WTC11 (cell line): Measurements from ENCODE around the gene S100A12. TPM values are rescaled to one million over a fixed set of nuclear protein-coding genes. Genes with fewer than 3 reads are reported as not detected.

ENCODE experiments used
- ATAC-seq: fragments of 200-7000 bp; cut with Tn5 transposase; 2 replicates; pipeline ENCODE4 v1.10.0; 2021; ENCODE audit warnings: mild to moderate bottlenecking, moderate library complexity
- CTCF ChIA-PET: fragments of 300-600 bp; sonication (Branson Sonifier 250); formaldehyde crosslinking; loops from one replicate; lab custom pipeline; 2021; ENCODE audit warnings: antibody characterized with exemption; lab: Charles Lee
- POLR2A ChIA-PET: fragments of 350-600 bp; sonication (Branson Sonifier 250); formaldehyde crosslinking; loops from one replicate; lab custom pipeline; 2021; ENCODE audit warnings: antibody characterized with exemption; lab: Charles Lee
- DNase-seq: peaks from one replicate; pipeline ENCODE4 v3.0.0; 2021; ENCODE audit warnings: low spot score
- H3K27ac Mint-ChIP-seq: 2 replicates; pipeline ENCODE4 v1.8.0; 2021; ENCODE audit warnings: mixed read lengths
- H3K27me3 Mint-ChIP-seq: 2 replicates; pipeline ENCODE4 v1.8.0; 2021; ENCODE audit warnings: low read depth, mild to moderate bottlenecking, moderate library complexity, mixed read lengths
- H3K36me3 Mint-ChIP-seq: 2 replicates; pipeline ENCODE4 v1.8.0; 2021; ENCODE audit warnings: mixed read lengths
- H3K4me1 Mint-ChIP-seq: 2 replicates; pipeline ENCODE4 v1.8.0; 2022; ENCODE audit warnings: mixed read lengths
- H3K4me3 Mint-ChIP-seq: 2 replicates; pipeline ENCODE4 v1.8.0; 2021; ENCODE audit warnings: mild to moderate bottlenecking, moderate library complexity, mixed read lengths
- H3K9me3 Mint-ChIP-seq: 2 replicates; pipeline ENCODE4 v1.8.0; 2021; ENCODE audit warnings: mixed read lengths
- ATF1 ChIP-seq: sonication (generic); formaldehyde crosslinking; IDR thresholded peaks from 2 replicates; pipeline ENCODE4 v1.8.1; 2023; ENCODE audit warnings: mild to moderate bottlenecking, moderate library complexity, missing genetic modification reagents
- ETV6 ChIP-seq: sonication (generic); formaldehyde crosslinking; IDR thresholded peaks from 2 replicates; pipeline ENCODE4 v1.8.1; 2022; ENCODE audit warnings: mild to moderate bottlenecking, missing genetic modification reagents
- FOXJ3 ChIP-seq: sonication (generic); formaldehyde crosslinking; IDR thresholded peaks from 2 replicates; pipeline ENCODE4 v1.9.0; 2021; ENCODE audit warnings: missing genetic modification reagents, mild to moderate bottlenecking, borderline replicate concordance
- FOXP1 ChIP-seq: sonication (generic); formaldehyde crosslinking; IDR thresholded peaks from 2 replicates; pipeline ENCODE4 v1.8.0; 2022; ENCODE audit warnings: missing genetic modification reagents, mild to moderate bottlenecking, moderate library complexity, borderline replicate concordance
- JAZF1 ChIP-seq: fragments of 250-450 bp; sonication (Bioruptor Pico); IDR thresholded peaks from 2 replicates; pipeline ENCODE4 v1.9.0; 2021; ENCODE audit warnings: moderate library complexity, mild to moderate bottlenecking, inconsistent platforms
- JUN ChIP-seq: sonication (generic); formaldehyde crosslinking; IDR thresholded peaks from 2 replicates; pipeline ENCODE4 v1.8.0; 2023; ENCODE audit warnings: mild to moderate bottlenecking, missing genetic modification reagents
- MXD4 ChIP-seq: fragments of 250-450 bp; sonication (Bioruptor Pico); IDR thresholded peaks from 2 replicates; pipeline ENCODE4 v1.8.0; 2021; ENCODE audit warnings: mild to moderate bottlenecking, moderate library complexity, borderline replicate concordance
- MYBL2 ChIP-seq: sonication (generic); formaldehyde crosslinking; IDR thresholded peaks from 2 replicates; pipeline ENCODE4 v1.8.1; 2023; ENCODE audit warnings: mild to moderate bottlenecking, moderate library complexity, missing genetic modification reagents
- NR1H2 ChIP-seq: sonication (generic); formaldehyde crosslinking; IDR thresholded peaks from 2 replicates; pipeline ENCODE4 v1.9.0; 2021; ENCODE audit warnings: mild to moderate bottlenecking, moderate library complexity, missing genetic modification reagents
- SMAD3 ChIP-seq: sonication (generic); formaldehyde crosslinking; IDR thresholded peaks from 2 replicates; pipeline ENCODE4 v1.8.0; 2022; ENCODE audit warnings: missing genetic modification reagents, mild to moderate bottlenecking, borderline replicate concordance
- TCF7 ChIP-seq: sonication (generic); formaldehyde crosslinking; IDR thresholded peaks from 2 replicates; pipeline ENCODE4 v1.8.0; 2022; ENCODE audit warnings: mild to moderate bottlenecking, low read depth, missing genetic modification reagents, moderate library complexity
- ZNF138 ChIP-seq: sonication (generic); formaldehyde crosslinking; conservative IDR thresholded peaks from 2 replicates; pipeline ENCODE4 v1.8.1; 2022; ENCODE audit warnings: mild to moderate bottlenecking, moderate library complexity, missing genetic modification reagents
- ZNF423 ChIP-seq: fragments of 250-450 bp; sonication (Bioruptor Pico); IDR thresholded peaks from 2 replicates; pipeline ENCODE4 v2.1.2; 2022; ENCODE audit warnings: mild to moderate bottlenecking, moderate library complexity
- ZNF671 ChIP-seq: fragments of 250-450 bp; sonication (Bioruptor Pico); IDR thresholded peaks from 2 replicates; pipeline ENCODE4 v1.8.0; 2021; ENCODE audit warnings: mild to moderate bottlenecking
- total RNA-seq: library from RNA; stranded (reverse); gene quantifications from 3 replicates; pipeline ENCODE4 v1.2.3, GENCODE V29; 2021
- TF ChIP-seq, protein P1 (sequence below): fragments of 250-450 bp; sonication (Bioruptor Pico); IDR thresholded peaks from 2 replicates; pipeline ENCODE4 v1.9.0; 2021; ENCODE audit warnings: mild to moderate bottlenecking
- TF ChIP-seq, protein P2 (sequence below): fragments of 200-600 bp; IDR thresholded peaks from 2 replicates; pipeline ENCODE4 v1.8.0; 2022; ENCODE audit warnings: antibody characterized with exemption
- TF ChIP-seq, protein P3 (sequence below): sonication (generic); formaldehyde crosslinking; IDR thresholded peaks from 2 replicates; pipeline ENCODE4 v1.8.0; 2022; ENCODE audit warnings: missing genetic modification reagents
- TF ChIP-seq, protein P4 (sequence below): sonication (generic); formaldehyde crosslinking; IDR thresholded peaks from 2 replicates; pipeline ENCODE4 v1.8.0; 2023; ENCODE audit warnings: missing genetic modification reagents, mild to moderate bottlenecking, borderline replicate concordance

The S100A12 gene
- total RNA-seq, 1 experiment from 2014 or later, result not detected

DNA sequence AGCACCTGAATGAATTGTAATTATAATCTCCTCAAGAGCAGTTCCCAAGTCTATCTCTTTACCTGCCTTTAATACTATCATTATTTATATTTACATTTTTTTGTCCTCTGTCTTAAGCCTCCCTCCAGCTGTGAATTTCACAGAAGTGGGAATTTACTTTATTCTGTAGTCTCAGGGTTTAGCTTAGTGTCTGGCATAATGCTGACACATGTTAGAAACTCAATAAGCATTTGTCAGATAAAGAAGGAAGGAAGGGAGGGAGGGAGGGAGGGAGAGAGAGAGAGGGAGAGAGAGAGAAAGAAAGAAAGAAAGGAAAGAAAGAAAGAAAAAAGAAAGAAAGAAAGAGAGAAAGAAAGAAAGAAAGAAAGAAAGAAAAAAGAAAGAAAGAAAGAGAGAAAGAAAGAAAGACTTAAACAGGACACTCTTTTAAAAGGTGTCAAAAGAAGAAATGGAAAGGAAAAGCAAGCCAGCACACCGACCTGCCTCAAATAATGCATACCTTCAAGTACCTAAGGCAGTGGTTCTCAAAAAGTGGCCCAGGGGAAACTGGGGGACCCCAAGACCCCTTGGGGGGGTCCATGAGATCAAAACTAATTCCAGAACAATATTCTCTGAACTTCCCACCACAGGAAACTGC, 25.0 kb downstream of the S100A12 start:
- peaks cover 3% of the 10 kb centered on the region; the same call in 1 of the 2 replicates for H3K4me1 Mint-ChIP-seq
- no peaks in the 10 kb centered on the region for H3K9me3 Mint-ChIP-seq
- H3K4me3 Mint-ChIP-seq, result no peak overlapping the region
- DNase-seq, result no peak
- H3K36me3 Mint-ChIP-seq, result no peaks in the 10 kb centered on the region
- TF ChIP-seq ZNF671 (CRISPR knock-in tag), result no peak
- ATAC-seq, result no peak
- H3K27ac Mint-ChIP-seq, result no peak overlapping the region
- ChIA-PET POLR2A (no interaction called here), CTCF (interaction anchor here (0.6 to 2.4 kb wide), 4 partner anchors 116 to 330 kb away, joined by 3 to 33 read pairs (median 4); no protein-coding TSS in a partner anchor)
- peaks cover 18% of the 10 kb centered on the region; the same call in 1 of the 2 replicates for H3K27me3 Mint-ChIP-seq

DNA sequence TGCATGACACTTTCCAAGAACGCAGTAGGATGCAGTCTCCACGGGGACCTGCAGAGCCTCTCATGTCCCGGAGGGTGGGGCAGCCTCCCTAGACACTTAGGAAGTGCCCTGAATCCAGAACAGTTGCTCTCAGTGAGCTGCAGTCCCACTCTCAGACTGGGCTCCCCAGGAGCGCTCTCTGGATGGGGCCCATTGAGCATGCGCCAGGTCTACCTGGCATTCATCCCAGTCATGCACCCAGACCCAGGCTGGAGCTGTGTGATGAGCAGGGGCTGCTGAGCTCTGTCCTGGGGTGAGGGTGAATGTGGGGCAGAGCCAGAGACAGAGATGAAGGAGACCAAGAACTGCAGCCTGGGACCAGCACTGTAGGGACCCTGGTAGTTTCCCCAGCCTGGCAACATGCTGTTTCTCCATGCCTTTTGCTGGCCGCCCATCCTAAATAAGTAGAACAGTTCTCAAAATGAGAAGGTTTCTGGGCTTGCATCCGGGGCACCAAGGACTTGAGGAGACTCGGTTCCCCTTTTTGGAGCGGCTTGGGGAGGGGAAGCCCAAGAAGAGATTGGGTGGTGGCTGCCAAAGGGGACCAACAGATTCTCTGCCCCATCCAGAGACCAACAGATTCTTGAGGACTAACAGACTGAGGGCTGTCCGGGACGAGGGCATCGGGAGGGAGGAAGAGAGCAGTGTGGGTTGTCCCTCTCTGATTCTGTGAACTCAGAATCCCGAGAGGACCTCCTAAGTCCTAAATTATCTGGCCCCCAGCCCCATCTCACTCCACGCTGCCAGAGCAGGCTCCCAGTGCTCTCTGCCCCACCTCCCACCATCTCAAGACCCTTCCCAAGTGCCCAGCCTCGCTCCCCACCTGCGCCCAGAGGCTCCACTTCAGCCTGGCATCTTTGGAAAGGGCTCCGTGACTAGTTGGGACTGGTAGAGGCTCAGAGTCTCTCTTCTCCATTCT, 25.8 kb downstream of the S100A12 start:
- Mint-ChIP-seq H3K27me3 (peaks cover 18% of the 10 kb centered on the region; the same call in 1 of the 2 replicates), H3K9me3 (no peaks in the 10 kb centered on the region), H3K4me1 (peaks cover 3% of the 10 kb centered on the region; the same call in 1 of the 2 replicates), H3K36me3 (no peaks in the 10 kb centered on the region), H3K4me3 (no peak overlapping the region), H3K27ac (no peak overlapping the region)
- POLR2A ChIA-PET, result no interaction called here
- no peak for DNase-seq
- CTCF ChIA-PET, result interaction anchor here (0.7 to 2.4 kb wide), 8 partner anchors 8 to 195 kb away, joined by 3 to 33 read pairs (median 4); partner anchors contain the start of gene S100A9
- ATAC-seq, result no peak
- TF ChIP-seq, protein P1, sequence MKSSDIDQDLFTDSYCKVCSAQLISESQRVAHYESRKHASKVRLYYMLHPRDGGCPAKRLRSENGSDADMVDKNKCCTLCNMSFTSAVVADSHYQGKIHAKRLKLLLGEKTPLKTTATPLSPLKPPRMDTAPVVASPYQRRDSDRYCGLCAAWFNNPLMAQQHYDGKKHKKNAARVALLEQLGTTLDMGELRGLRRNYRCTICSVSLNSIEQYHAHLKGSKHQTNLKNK, result no peak
- no peak for TF ChIP-seq MYBL2 (CRISPR knock-in tag)
- no peak for TF ChIP-seq SMAD3 (CRISPR knock-in tag)
- no peak for TF ChIP-seq ETV6
- no peak for TF ChIP-seq TCF7 (CRISPR knock-in tag)
- TF ChIP-seq ATF1 (CRISPR knock-in tag), result no peak
- TF ChIP-seq, protein P2, sequence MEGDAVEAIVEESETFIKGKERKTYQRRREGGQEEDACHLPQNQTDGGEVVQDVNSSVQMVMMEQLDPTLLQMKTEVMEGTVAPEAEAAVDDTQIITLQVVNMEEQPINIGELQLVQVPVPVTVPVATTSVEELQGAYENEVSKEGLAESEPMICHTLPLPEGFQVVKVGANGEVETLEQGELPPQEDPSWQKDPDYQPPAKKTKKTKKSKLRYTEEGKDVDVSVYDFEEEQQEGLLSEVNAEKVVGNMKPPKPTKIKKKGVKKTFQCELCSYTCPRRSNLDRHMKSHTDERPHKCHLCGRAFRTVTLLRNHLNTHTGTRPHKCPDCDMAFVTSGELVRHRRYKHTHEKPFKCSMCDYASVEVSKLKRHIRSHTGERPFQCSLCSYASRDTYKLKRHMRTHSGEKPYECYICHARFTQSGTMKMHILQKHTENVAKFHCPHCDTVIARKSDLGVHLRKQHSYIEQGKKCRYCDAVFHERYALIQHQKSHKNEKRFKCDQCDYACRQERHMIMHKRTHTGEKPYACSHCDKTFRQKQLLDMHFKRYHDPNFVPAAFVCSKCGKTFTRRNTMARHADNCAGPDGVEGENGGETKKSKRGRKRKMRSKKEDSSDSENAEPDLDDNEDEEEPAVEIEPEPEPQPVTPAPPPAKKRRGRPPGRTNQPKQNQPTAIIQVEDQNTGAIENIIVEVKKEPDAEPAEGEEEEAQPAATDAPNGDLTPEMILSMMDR, result no peak

DNA sequence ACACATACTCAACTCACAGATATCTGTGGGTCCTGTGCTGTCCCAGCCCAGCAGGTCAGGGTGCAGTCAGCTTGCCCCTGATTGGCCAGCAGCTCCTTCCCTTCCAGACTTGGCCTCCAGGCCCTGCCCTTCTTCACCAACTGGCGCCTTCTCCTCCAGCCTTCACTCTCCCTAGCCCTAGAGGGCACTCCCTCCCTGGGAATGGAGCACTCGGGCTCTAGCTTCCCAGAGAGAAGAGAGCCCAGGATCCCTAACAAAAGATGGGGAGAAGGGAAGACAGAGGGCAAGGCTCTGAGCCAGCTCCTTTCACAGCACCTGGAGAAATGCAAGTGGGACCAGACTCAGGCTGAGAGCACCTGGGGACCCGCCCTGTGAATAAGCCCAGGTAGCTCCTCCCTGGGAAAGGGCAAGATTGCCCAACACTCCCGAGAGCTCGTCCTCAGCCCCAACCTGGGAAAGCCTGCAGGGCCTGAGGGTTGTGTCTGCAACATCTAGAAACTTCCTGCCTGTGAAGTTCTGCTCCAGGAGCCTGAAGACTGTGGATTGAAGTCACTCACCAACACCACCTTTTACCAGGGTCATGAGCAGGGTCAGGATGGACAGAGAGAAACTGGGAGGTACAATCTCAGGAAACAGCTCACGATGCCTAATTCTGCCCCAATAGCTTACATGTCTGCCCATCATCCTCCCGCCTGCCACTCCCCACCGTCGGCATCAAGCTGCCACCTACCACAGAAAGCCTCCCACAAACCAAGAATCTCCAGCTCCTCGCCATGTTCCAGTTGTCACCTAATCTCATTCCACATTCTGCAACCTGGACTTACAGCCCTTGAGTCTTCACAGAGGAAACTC, 26.7 kb downstream of the S100A12 start, which contains the start of gene PGLYRP4:
PGLYRP4 (minus strand) TSS at position 331 of the 852 bp plus-strand sequence. CDS start 909 bp downstream, outside the sequence.
- DNase-seq (no peak), ATAC-seq (peak; percentile 82)
- no peaks in the 10 kb centered on the region for H3K36me3 Mint-ChIP-seq
- ChIA-PET POLR2A (no interaction called here), CTCF (interaction anchor here (0.6 to 2.4 kb wide), 15 partner anchors 9 to 310 kb away, joined by 3 to 33 read pairs (median 4); partner anchors contain the start of genes PGLYRP3, S100A9 and SNAPIN)
- H3K27ac Mint-ChIP-seq, result no peak within 1 kb of the TSS
- peaks cover 8% of the 10 kb centered on the region for H3K4me1 Mint-ChIP-seq
- H3K27me3 Mint-ChIP-seq, result peaks cover 20% of the 10 kb centered on the region
- no peaks in the 10 kb centered on the region for H3K9me3 Mint-ChIP-seq
- H3K4me3 Mint-ChIP-seq, result no peak within 1 kb of the TSS
- TF ChIP-seq, protein P3, sequence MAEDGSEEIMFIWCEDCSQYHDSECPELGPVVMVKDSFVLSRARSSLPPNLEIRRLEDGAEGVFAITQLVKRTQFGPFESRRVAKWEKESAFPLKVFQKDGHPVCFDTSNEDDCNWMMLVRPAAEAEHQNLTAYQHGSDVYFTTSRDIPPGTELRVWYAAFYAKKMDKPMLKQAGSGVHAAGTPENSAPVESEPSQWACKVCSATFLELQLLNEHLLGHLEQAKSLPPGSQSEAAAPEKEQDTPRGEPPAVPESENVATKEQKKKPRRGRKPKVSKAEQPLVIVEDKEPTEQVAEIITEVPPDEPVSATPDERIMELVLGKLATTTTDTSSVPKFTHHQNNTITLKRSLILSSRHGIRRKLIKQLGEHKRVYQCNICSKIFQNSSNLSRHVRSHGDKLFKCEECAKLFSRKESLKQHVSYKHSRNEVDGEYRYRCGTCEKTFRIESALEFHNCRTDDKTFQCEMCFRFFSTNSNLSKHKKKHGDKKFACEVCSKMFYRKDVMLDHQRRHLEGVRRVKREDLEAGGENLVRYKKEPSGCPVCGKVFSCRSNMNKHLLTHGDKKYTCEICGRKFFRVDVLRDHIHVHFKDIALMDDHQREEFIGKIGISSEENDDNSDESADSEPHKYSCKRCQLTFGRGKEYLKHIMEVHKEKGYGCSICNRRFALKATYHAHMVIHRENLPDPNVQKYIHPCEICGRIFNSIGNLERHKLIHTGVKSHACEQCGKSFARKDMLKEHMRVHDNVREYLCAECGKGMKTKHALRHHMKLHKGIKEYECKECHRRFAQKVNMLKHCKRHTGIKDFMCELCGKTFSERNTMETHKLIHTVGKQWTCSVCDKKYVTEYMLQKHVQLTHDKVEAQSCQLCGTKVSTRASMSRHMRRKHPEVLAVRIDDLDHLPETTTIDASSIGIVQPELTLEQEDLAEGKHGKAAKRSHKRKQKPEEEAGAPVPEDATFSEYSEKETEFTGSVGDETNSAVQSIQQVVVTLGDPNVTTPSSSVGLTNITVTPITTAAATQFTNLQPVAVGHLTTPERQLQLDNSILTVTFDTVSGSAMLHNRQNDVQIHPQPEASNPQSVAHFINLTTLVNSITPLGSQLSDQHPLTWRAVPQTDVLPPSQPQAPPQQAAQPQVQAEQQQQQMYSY (CRISPR knock-in tag), result no peak
- TF ChIP-seq JUN, result no peak
- no peak for TF ChIP-seq JAZF1 (CRISPR knock-in tag)
- no peak for TF ChIP-seq FOXP1 (CRISPR knock-in tag)
- TF ChIP-seq MXD4 (CRISPR knock-in tag), result no peak
- TF ChIP-seq NR1H2 (CRISPR knock-in tag), result no peak
- no peak for TF ChIP-seq ZNF423 (CRISPR knock-in tag)
- TF ChIP-seq, protein P4, sequence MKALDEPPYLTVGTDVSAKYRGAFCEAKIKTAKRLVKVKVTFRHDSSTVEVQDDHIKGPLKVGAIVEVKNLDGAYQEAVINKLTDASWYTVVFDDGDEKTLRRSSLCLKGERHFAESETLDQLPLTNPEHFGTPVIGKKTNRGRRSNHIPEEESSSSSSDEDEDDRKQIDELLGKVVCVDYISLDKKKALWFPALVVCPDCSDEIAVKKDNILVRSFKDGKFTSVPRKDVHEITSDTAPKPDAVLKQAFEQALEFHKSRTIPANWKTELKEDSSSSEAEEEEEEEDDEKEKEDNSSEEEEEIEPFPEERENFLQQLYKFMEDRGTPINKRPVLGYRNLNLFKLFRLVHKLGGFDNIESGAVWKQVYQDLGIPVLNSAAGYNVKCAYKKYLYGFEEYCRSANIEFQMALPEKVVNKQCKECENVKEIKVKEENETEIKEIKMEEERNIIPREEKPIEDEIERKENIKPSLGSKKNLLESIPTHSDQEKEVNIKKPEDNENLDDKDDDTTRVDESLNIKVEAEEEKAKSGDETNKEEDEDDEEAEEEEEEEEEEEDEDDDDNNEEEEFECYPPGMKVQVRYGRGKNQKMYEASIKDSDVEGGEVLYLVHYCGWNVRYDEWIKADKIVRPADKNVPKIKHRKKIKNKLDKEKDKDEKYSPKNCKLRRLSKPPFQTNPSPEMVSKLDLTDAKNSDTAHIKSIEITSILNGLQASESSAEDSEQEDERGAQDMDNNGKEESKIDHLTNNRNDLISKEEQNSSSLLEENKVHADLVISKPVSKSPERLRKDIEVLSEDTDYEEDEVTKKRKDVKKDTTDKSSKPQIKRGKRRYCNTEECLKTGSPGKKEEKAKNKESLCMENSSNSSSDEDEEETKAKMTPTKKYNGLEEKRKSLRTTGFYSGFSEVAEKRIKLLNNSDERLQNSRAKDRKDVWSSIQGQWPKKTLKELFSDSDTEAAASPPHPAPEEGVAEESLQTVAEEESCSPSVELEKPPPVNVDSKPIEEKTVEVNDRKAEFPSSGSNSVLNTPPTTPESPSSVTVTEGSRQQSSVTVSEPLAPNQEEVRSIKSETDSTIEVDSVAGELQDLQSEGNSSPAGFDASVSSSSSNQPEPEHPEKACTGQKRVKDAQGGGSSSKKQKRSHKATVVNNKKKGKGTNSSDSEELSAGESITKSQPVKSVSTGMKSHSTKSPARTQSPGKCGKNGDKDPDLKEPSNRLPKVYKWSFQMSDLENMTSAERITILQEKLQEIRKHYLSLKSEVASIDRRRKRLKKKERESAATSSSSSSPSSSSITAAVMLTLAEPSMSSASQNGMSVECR (CRISPR knock-in tag), result no peak
- TF ChIP-seq FOXJ3 (CRISPR knock-in tag), result no peak
- TF ChIP-seq ZNF138, result no peak
